ENCODE measurements around the gene C17orf78. TPM values are rescaled to one million over a fixed set of nuclear protein-coding genes. Genes with fewer than 3 reads are reported as not detected.

C17orf78 gene
- total and polyA plus RNA-seq, 2 of the 13 experiments (the other 11 are each of a cell fraction or from before 2014, with no cell fraction given) = not detected

GRCh38 chr17:37358098-37358829 is 17.5 kb upstream of the C17orf78 start (continued):
- no peak for TF ChIP-seq KLF13 (CRISPR knock-in tag; IDR thresholded peaks at IDR 0.05)
- TF ChIP-seq RARA (CRISPR knock-in tag; IDR thresholded peaks at IDR 0.05) = no peak
- TF ChIP-seq ZNF503 (CRISPR knock-in tag; IDR thresholded peaks at IDR 0.05) = no peak
- TF ChIP-seq MBNL3 (CRISPR knock-in tag; conservative IDR thresholded peaks at IDR 0.05) = no peak
- no peak for TF ChIP-seq ZFY (CRISPR knock-in tag; IDR thresholded peaks at IDR 0.05)
- no peak for TF ChIP-seq HMG20B (CRISPR knock-in tag; conservative IDR thresholded peaks at IDR 0.05)
- TF ChIP-seq GATAD1 (CRISPR knock-in tag; IDR thresholded peaks at IDR 0.05) = no peak; the same call in 1 of the 2 replicates
- no peak for TF ChIP-seq NFE2L2 (IDR thresholded peaks at IDR 0.05; ENCODE audit: low read length)
- TF ChIP-seq MIER2 (CRISPR knock-in tag; IDR thresholded peaks at IDR 0.05) = no peak
- no peak for TF ChIP-seq HINFP (CRISPR knock-in tag; IDR thresholded peaks at IDR 0.05; ENCODE audit: low read depth)
- no peak; the same call in 1 of the 2 replicates for TF ChIP-seq RNF2 (conservative IDR thresholded peaks at IDR 0.05; ENCODE audit: low read depth)
- no peak for TF ChIP-seq ETS1 (CRISPR knock-in tag; IDR thresholded peaks at IDR 0.05)
- TF ChIP-seq PLSCR1 (CRISPR knock-in tag; IDR thresholded peaks at IDR 0.05; ENCODE audit: borderline replicate concordance) = no peak
- no peak for TF ChIP-seq ZMYM2 (CRISPR knock-in tag; IDR thresholded peaks at IDR 0.05)
- no peak for TF ChIP-seq CENPT (CRISPR knock-in tag; IDR thresholded peaks at IDR 0.05; ENCODE audit: low read depth)
- TF ChIP-seq ZNF17 (CRISPR knock-in tag; IDR thresholded peaks at IDR 0.05) = no peak
- TF ChIP-seq DPF2 (CRISPR knock-in tag; IDR thresholded peaks at IDR 0.05; ENCODE audit: borderline replicate concordance, low read depth) = no peak
- no peak for TF ChIP-seq ZNF547 (CRISPR knock-in tag; IDR thresholded peaks at IDR 0.05)
- TF ChIP-seq HNRNPL (IDR thresholded peaks at IDR 0.05; ENCODE audit: low read depth, low read length) = no peak
- no peak for TF ChIP-seq ATF3 (CRISPR knock-in tag; IDR thresholded peaks at IDR 0.05)
- TF ChIP-seq TEF (CRISPR knock-in tag; IDR thresholded peaks at IDR 0.05) = no peak
- no peak for TF ChIP-seq ZFAT (CRISPR knock-in tag; conservative IDR thresholded peaks at IDR 0.05)
- peak; percentile 78 for TF ChIP-seq DRAP1 (CRISPR knock-in tag; IDR thresholded peaks at IDR 0.05)
- no peak; the same call in 1 of the 2 replicates for TF ChIP-seq DR1 (CRISPR knock-in tag; IDR thresholded peaks at IDR 0.05)
- TF ChIP-seq FOXA3 (CRISPR knock-in tag; IDR thresholded peaks at IDR 0.05) = no peak
